Effector CD8-positive, alpha-beta T cell (primary cell): ENCODE data around the gene G3BP1.
"Not testable (repeated sequence)": the region's sequence is repeated elsewhere in the genome, so short reads cannot be mapped to it uniquely, and the experiment has no call there.

Experiments
- DNase-seq: peaks from one replicate; lab custom pipeline; 2025; lab: John Stamatoyannopoulos, UW

G3BP1 gene

DNA sequence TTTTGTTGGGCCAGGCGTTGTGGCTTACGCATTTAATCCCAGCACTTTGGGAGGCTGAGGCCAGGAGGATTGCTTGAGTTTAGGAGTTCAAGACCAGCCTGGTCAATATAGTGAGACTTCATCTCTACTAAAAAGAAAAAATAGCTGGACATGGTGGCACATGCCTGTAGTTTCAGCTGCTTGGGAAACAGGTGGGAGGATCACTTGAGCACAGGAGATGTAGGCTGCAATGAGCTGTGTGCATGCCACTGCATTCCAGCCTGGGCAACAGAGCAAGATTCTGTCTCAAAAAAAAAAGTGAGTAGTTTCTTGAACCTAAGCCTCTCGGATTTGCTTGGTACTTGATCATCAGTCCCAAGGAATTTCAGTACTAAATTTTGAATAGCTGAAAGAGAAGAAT lies 26.9 kb downstream of the G3BP1 start:
- no peak for DNase-seq

DNA sequence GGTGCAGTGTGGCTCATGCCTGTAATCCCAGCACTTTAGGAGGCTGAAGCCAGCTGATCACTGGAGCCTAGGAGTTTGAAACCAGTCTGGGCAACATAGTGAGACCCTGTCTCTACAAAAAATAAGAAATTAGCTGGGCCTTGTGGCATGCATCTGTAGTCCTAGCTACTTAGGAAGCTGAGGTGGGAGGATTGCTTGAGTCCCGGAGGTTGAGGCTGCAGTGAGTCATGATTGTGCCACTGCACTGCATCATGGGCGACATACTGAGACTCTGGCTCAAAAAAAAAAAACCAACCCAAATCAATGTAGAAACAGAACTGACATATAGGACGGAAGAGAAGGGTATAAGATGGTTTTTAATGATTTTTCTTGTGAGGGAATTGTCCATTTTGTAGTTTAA lies 27.7 kb downstream of the G3BP1 start:
- DNase-seq = no peak

DNA sequence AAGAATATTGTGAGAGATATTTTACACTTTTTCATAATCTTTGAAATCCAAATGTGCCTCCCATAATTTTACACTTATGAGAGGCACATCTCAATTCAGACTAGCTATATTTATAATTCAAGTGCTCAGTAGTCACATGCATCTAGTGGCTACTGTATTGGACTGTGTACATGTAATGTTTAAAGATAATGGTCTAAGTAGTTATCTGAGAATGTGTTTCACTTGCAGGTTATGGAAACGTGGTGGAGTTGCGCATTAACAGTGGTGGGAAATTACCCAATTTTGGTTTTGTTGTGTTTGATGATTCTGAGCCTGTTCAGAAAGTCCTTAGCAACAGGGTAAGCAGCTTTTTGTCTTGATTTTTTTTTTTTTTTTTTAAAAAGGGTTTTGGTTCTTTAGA lies 28.8 kb downstream of the G3BP1 start:
- DNase-seq = no peak

DNA sequence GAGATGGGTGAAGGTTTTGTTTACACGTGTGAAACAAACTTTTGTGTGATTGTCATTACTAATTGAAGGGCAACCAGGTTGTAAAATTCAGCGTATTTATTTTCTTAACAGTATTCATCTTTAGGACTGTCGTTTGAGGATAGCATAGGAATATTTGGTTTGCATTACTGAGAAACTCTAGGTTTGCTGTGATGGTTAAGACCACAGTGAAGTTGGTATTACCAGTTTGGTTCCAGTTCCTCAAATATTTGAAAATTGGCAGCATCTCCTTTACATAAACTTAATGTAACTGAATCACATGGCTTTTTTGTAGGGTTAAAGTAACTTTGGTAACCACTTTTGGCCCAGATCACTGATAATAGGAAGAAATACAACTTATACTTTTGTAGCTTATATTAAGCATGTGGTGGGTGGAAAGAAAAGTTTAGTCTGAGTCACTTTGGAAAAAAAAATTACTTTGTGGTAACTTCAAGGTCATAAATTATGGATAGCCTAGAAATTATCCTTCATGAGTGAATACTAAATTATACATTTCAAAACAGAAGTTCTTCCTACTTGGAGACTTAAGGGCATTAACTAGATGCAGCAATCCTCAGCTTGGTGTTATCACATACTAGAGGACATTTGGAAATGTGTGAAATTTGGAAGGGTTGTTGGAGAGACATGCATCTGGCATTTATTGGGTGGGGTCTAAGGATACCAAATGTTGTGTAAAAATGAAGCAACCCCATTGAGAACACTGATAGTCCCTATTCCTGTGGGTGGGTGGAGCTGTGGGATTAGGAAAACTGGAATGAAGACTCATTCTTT lies 33.9 kb downstream of the G3BP1 start:
- DNase-seq = no peak

DNA sequence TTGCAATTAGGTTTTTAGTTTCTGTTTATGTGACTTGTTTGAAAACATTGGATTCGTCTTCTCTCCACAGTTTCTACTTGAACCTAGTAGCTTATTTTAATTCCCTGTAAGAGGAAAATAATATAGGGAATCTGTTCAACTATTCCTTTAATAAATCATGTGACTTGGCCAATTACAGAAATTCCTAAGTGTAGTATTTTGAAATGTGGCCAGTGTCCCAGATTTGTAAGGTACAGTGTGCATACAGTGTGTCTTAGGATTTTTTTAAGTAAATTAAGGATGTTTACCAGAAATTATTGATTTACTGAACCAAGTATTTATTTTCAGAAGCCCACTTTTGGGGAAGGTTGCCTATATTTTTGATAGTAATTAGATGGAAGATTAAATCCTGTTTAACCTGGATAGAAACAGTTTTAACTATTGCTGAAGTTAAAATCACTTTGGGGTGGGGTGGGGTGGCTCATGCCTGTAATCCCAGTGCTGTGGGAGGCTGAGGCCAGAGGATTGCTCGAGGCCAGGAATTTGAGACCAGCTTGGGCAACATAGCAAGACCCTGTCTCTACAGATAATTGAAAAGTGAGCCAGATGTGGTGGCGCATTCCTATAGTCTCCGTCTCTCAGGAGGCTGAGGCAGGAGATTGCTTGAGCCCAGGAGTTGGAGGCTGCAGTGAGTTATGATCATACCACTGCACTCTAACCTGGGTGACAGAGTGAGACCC lies 36.9 kb downstream of the G3BP1 start:
- DNase-seq = no peak

DNA sequence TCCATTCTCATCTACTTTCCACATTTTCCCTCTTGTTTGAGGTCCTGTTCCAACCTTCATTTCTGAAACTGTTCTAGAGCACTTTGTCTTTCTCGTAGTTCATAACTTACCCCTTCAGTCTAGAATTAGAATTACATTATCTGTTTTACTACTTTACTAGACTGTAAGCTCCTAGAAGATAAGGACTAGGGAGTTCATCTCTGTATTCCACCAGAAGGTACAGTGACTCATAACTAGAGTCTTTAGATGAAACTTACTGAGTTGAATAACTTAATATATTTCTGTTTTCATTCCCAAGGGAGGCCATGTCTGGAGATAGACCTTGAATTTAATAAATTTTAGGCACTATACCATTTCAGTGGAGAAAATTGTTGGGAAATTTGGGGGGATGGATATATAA lies 38.7 kb downstream of the G3BP1 start:
- no peak for DNase-seq

DNA sequence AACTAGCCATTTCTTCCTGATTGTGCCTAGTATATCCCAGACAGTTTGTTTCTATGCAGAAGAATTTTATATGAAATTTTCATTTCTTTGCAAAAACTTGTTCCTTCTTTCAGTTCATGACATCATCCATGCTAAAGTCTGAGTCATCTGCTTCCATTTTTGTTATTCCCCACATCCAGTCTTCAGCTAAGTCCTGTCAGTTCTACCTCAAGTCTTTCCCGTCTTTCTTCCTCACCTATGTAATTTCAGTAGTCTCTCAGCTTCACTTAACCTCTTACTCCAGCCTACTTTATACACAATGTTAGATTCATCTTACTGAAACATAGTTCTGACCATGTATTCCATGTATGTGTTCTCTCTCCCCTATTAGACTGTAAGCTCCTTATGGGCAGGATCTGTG lies 39.1 kb downstream of the G3BP1 start:
- DNase-seq = no peak

DNA sequence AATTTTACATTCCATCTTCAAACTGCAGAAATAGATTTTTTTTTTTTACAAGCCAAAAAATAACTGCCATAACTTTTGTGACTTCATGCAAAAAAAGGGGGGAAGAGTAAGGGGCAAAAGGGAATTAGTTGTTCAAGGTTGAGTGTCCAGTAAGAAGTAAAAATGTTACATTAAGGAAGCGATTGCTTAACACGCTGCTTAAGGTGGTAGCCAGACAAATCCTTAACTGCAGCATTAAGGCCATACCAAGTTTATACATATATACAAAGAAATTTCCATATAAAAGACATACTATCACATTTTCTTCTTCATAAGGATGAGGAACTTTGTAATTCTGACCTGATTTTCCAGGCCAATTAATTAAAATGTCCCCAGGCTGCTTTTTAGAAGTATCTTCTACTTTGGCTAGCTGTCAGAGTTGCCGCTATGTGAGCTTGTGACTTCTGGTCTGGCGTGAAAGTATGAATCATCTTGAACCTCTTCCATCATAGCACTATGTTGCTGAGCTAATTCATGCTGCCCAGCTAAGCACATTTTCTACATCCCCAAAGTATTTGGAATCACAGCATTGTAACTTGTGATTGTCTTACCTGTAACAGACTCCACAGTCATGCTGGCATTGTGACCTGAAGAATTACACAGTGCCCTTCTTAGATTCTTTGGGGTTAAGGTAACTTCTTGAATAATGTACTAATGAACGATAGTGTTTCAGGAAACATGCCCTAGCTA lies 40.0 kb downstream of the G3BP1 start:
- no peak for DNase-seq

DNA sequence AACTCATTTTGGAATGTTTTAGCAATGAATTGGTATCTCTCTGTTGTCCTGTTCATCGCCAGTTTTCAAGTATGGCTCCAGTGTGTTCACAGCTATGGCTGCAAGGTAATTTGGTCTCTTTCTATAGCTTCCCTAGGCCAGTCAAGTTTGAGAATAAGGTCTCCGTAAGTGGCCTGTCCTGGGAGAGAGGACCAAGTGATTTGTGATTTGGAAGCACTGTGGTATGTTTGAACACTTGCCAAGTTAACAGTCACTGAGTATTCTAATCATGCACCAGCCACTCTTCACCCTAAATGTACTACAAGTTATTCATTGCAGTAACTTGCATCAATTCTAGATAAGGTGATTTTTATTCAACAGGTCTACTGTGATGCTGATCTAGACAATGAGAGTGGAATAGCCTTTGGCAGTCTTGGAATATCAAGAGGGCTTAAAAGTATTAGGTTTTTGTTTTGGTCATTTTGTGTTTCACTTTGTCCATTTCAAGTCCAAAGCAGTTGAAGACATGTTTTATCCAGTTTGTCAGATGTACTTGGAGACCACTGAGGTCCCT lies 41.1 kb downstream of the G3BP1 start:
- DNase-seq = no peak

DNA sequence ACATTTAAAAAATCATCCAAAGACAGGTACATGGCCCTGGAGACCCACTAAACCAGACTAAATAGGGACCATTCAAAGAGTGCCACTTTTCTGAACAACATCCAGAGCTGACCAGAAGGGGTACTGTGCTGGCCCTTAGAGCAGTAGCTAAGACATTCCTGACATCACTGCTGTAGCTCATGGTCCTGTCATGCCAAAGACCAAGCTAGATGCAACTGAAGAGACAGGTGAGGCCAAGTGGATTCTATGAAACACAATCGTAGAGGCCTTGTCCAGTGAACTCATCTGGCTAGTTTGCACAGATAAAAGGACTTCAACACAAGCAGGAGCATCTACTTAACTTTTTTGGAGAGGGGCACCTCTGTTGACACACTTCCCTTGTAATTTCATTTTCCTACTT lies 43.3 kb downstream of the G3BP1 start:
- no peak for DNase-seq

DNA sequence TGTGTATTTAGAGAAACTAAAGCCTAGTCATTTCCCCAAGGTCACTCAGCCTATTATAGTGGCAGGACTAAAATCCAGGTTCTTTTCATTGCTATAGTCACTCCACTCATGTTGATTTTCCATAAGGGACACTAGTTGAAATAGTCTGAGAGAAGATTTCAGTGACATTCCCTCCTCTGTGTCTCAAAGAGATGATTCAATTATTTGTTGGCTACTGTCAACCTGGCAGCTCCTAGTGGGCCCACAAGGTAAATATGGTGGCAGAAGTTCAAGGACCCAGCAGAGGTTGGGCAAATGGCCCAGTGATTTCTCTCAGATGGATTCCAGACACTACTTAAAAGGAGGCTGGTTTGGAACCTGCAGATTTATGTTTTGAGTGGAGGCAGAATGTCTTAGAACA lies 48.1 kb downstream of the G3BP1 start:
- DNase-seq = no peak

DNA sequence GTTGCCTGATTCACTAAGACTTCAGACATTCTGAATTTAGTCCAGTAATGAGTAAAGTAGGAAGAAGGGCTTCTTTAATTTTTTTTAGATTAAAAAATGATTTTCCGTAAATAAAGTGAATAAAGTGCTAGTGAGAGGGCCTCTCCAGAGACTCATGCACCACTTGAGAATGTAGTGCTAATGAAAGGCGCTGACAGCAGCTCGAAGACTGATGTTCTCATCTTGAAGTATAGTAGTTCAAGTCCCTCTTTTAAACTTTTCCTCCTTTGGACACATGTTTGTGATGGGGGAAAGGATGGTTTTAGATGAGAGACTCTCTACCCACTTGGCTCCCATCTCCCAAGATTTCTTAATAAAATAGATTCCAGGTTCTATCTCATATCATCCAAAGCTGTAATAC lies 48.5 kb downstream of the G3BP1 start:
- DNase-seq = no peak

DNA sequence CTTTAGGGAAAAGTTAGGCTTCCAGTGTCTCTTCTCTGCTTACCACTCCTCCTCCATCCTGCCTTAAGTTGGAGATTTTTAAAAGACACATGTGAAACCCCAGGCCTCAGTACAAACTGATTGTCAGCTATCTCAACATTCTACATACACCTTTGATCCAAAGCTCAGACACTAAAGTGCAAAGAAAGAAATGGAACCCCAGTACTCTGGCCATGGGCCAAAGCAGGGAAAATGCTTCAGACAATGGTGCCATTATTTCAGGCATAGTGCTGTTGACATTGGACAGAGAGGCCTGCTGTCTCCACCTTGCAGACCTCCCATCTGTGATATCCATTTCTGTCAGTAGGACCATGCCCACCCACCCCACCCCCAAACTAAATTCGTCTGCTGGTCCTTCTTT lies 49.1 kb downstream of the G3BP1 start:
- DNase-seq = no peak

DNA sequence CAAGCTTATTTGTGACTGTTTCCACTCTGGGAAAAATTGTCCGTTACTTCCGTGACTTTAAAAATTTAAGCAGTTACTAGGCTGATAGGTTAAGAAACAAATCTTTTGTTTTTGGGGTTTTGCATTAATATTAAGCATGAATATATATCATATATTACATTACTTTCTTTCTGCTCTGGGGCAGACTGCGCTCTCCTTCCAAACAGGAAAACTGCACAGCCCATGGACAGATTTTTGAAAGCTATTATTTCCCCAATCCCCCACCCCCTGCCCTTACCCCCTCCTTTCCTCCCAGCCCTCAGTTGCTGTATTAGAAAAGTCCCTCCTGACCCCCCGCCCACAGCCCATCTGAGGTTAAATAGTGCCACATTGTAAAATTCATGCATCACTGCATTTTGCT lies 50.4 kb downstream of the G3BP1 start:
- DNase-seq = no peak

DNA sequence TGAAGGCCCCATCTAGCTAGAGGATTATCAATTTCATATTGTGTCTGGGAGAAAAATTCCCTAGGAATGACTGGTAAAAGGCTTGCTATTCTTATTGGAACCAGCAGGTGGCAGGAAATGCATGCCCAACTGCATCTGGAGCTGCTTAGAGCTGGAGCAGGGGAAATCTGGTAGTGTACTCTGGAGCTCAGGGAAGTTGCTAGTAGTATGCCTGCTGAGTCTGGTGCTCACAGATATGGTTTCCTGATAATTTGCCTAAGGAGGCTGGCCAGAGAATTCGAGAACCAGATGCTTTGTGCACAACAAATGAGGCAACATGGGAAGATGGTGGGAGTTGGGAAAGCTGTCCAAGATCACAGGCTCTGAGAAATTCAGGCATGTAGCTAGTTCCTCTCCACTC lies 53.7 kb downstream of the G3BP1 start:
- no peak for DNase-seq

DNA sequence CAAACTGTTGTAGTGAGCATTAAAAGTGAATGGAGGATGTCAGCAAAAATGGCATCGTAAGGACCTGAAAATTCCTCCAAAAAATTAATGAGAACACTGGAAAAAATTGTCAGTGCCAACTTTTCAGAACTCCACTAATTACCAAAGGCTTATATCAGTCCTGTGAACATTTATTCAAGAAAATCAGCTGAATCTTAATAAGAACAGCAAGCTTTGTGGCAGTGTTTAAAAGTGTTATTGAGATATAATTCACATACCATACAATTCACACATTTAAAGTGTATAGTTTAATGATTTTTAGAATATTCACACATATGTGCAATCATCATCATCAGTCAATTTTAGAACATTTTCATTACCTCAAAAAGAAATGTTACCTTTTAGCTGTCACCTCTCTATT lies 57.6 kb downstream of the G3BP1 start:
- DNase-seq = no peak

DNA sequence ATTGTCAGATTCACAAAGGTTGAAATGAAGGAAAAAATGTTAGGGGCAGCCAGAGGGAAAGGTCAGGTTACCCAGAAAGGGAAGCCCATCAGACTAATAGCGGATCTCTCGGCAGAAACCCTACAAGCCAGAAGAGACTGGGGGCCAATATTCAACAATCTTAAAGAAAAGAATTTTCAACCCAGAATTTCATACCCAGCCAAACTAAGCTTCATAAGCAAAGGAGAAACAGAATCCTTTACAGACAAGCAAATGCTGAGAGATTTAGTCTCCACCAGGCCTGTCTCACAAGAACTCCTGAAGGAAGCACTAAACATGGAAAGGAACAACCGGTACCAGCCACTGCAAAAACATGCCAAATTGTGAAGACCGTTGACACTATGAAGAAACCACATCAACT lies 61.1 kb downstream of the G3BP1 start:
- not testable (repeated sequence) for DNase-seq

DNA sequence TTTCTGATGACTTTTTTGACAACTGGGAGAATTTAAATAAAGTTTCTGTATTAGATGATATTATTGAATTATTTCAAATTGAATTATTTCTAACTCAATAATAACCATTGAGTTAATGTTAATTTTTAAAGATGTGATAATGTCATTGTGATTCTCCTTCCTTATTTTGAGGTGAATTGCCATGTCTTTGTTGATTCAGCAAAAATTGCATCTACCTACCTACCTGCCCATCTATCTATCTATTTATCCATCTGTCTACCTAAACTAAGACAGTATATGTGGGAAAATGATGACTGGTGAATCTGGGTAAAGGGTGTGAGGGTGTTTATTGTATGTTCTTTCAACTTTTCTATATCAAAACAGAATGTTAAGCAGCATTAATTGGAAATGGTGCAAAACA lies 75.0 kb downstream of the G3BP1 start:
- DNase-seq = no peak

DNA sequence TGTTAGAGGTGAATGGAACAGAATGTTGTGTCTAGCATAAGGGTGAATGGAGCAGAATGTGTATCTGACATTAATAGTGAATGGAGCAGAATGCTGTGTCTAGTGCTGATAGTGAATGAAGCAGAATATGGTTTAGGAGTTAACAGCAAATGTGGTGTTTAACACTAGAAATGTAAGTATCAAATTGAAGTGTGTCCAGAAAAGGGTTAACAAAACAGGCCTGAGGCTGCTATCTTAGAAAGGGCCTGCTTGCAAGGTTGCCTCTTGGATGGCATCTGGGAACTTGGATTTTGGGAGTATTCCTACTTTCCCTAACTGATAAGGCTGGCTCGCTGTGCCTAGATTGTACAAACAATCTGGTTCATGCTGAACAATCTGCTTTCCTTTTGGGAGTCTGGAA lies 76.1 kb downstream of the G3BP1 start:
- no peak for DNase-seq

DNA sequence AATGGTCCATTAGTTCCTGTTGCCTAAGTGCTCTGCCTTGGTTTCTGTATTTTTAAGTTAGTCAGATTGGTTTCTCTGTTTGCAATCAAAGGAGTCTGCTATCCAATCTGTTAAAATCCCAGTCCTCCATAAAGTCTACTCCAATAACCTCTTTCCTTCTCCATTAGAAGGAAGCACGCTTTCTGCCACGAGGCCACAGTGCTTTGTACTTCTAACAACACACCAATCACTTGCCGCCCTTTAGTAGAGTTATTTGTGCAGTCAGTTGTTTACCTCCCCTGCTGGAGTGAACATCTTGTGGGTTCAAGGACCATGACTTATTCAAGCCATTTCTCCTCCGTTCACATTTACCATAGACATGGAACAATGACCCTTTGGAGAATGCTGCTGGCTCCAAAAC lies 83.9 kb downstream of the G3BP1 start:
- no peak for DNase-seq

DNA sequence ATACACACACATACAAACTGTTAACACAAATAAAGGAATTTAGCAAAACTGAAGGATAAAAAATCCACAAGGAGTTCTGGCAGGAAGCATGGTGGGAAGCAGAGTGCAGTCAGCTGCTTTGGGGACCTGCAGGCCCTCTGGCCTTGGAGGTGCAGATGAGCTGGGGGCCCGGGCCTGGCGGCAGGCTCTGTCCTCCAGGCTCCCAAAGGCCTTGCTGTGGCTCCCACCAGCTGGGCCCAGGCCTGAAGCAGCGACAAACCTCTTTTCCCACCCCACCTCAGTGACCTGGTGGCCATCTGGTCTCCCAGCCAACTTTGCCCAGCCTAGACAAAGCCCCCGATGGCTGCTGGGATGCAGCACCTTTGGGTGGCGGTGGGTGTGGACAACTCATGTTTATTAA lies 85.1 kb downstream of the G3BP1 start:
- DNase-seq = no peak

DNA sequence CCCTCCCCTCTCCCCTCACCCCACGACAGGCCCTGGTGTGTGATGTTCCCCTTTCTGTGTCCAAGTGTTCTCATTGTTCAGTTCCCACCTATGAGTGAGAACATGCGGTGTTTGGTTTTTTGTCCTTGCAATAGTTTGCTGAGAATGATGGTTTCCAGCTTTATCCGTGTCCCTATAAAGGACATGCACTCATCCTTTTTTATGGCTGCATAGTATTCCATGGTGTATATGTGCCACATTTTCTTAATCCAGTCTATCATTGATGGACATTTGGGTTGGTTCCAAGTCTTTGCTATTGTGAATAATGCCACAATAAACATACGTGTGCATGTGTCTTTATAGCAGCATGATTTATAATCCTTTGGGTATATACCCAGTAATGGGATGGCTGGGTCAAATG lies 89.1 kb downstream of the G3BP1 start:
- DNase-seq = not testable (repeated sequence)
